MCF 10A (cell line): ENCODE measurements around the gene FGF7. TPM values are rescaled to one million over a fixed set of nuclear protein-coding genes. Genes with fewer than 3 reads are reported as not detected.
A peak's percentile ranks its signal among the peaks of the same experiment; 100 is the strongest.
"Not testable (repeated sequence)": the region's sequence is repeated elsewhere in the genome, so short reads cannot be mapped to it uniquely, and the experiment has no call there.

Source experiments
- BruUV-seq: library from RNA; stranded (reverse); fragments of 400-500 nt; replicated peaks from 2 replicates; lab custom pipeline; 2021; lab: Mats Ljungman, UMichigan
- CTCF ChIA-PET: fragments of 300-600 bp; sonication (Branson Sonifier 250); formaldehyde crosslinking; extraction: SDS; loops from one replicate; lab custom pipeline; 2021; ENCODE audit warnings: antibody characterized with exemption, inconsistent platforms; lab: Yijun Ruan, JAX
- POLR2A ChIA-PET: fragments of 300-600, 350-650 bp; sonication (Branson Sonifier 250); formaldehyde crosslinking; extraction: SDS; loops from one replicate; lab custom pipeline; 2020; ENCODE audit warnings: antibody characterized with exemption, inconsistent platforms; lab: Yijun Ruan, JAX
- DNase-seq: peaks from one replicate; pipeline ENCODE4 v3.0.0-alpha.2; 2018; ENCODE audit not compliant: unreplicated experiment
- H3K27ac Mint-ChIP-seq: one replicate; pipeline ENCODE4 v1.8.0; 2022; ENCODE audit warnings: mild to moderate bottlenecking, low read depth, mixed read lengths; ENCODE audit not compliant: unreplicated experiment
- H3K27me3 Mint-ChIP-seq: one replicate; pipeline ENCODE4 v1.8.0; 2022; ENCODE audit warnings: mixed read lengths; ENCODE audit not compliant: insufficient read depth, unreplicated experiment
- H3K36me3 Mint-ChIP-seq: one replicate; pipeline ENCODE4 v1.8.0; 2022; ENCODE audit warnings: mild to moderate bottlenecking, moderate library complexity, mixed read lengths; ENCODE audit not compliant: insufficient read depth, unreplicated experiment
- H3K4me1 Mint-ChIP-seq: one replicate; pipeline ENCODE4 v1.8.0; 2022; ENCODE audit warnings: mixed read lengths; ENCODE audit not compliant: insufficient read depth, unreplicated experiment
- H3K4me3 Mint-ChIP-seq: one replicate; pipeline ENCODE4 v1.8.0; 2022; ENCODE audit warnings: mild to moderate bottlenecking, moderate library complexity, mixed read lengths; ENCODE audit not compliant: unreplicated experiment
- H3K9me3 Mint-ChIP-seq: one replicate; pipeline ENCODE4 v1.8.0; 2022; ENCODE audit warnings: mixed read lengths; ENCODE audit not compliant: unreplicated experiment
- intact Hi-C: fragments of 100-400 bp; cut with micrococcal nuclease; formaldehyde crosslinking; loops from 2 replicates; pipeline ENCODE4 v1.14.1; 2022
- total RNA-seq: library from RNA; stranded (reverse); gene quantifications from 2 replicates; pipeline ENCODE4 v1.2.3, GENCODE V29; 2022
- TF ChIP-seq, protein P1 (sequence below): fragments of 200-600 bp; IDR thresholded peaks from one replicate; pipeline ENCODE4 v1.8.0; 2022; ENCODE audit warnings: antibody characterized with exemption, mild to moderate bottlenecking; ENCODE audit not compliant: unreplicated experiment

The FGF7 gene
- total RNA-seq, 1 experiment from 2014 or later, result 0.21 TPM

DNA sequence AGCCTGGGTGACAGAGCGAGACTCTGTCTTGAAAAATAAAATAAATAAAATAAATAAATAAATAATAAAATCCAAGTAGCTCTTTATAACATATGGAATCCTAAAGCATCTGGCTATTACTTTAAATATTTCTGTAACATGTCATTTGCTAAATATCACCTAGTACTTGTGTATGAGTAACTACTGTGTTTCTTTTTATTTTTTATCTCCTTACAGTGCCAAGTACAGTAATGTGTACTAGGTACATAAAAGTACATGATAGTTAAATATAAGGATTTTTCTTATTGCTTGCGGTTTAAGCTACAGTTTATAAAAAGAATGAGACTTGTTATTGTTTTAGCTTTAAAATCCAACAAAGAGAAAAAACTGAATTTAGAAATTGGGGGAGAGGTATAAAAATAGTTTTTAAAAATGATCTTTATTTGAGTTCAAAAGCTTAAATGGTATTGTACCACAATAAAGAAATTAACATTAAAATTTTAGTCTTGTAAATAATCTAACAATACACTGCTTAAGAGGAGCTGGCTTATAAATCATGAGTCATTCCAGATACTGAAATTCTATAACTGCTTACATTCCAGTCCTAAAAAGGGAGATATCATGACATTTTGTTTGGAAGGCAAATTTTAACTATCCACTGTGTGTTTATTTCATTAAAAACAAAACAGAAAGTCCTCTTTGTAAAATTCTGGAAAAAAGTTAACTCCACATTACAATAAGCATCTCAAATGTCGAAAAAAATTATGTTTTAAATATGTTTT lies 73.1 kb downstream of the FGF7 start:
- TF ChIP-seq, protein P1, sequence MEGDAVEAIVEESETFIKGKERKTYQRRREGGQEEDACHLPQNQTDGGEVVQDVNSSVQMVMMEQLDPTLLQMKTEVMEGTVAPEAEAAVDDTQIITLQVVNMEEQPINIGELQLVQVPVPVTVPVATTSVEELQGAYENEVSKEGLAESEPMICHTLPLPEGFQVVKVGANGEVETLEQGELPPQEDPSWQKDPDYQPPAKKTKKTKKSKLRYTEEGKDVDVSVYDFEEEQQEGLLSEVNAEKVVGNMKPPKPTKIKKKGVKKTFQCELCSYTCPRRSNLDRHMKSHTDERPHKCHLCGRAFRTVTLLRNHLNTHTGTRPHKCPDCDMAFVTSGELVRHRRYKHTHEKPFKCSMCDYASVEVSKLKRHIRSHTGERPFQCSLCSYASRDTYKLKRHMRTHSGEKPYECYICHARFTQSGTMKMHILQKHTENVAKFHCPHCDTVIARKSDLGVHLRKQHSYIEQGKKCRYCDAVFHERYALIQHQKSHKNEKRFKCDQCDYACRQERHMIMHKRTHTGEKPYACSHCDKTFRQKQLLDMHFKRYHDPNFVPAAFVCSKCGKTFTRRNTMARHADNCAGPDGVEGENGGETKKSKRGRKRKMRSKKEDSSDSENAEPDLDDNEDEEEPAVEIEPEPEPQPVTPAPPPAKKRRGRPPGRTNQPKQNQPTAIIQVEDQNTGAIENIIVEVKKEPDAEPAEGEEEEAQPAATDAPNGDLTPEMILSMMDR, result no peak
- Mint-ChIP-seq H3K4me1 (peaks cover 34% of the 10 kb centered on the region), H3K27me3 (no peaks in the 10 kb centered on the region), H3K36me3 (no peaks in the 10 kb centered on the region), H3K9me3 (peaks cover 16% of the 10 kb centered on the region), H3K27ac (peak overlapping the region; percentile 41), H3K4me3 (no peak overlapping the region)
- BruUV-seq, result no TSS peak
- ChIA-PET POLR2A (interaction anchor here (0.9 kb wide), 1 partner anchor 179 kb away, joined by 3 read pairs; no protein-coding TSS in a partner anchor), CTCF (no interaction called here)
- DNase-seq, result no peak
- intact Hi-C loops, result loop anchor here (10.0 kb wide), 1 partner anchor 129 kb away; the partner anchor contains the start of genes DTWD1 and FAM227B

DNA sequence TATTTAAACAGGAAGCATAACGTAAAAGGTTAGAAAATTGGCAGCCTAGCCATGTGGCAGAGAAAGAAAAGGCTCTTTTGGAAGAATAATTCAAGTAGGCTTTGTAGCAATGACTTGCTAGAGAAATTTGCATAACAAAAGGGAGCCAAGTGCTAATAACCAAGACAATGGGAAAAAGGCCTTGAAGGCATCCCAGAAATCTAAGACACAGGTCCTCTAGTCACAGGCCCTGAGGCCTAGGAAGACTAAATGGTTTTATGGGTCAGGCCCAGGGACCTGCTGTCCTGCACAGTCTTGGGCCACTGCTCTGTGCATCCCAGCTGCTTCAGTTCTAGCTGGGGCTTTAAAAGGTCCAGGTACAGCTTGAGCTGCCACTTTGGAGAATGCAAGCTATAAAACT lies 78.5 kb downstream of the FGF7 start:
- no TSS peak for BruUV-seq
- TF ChIP-seq, protein P1, result no peak
- intact Hi-C loops, result no loop called here

DNA sequence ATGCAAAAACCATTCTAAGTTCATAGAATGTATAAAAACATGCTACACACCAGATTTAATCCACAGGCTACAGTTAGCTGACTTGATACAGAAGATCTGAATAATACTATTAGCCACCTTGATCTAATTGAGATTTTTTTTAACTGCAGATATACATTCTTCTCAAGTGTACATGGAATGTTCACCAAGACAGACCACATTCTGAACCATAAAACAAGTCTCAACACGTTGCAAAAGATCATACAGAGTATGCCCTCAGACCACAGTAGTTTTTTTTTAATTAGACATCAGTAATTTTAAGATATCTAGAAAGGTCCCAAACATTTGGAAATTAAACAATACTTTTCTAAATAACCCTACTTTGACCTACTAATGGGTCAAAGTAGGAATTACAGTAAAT lies 83.3 kb downstream of the FGF7 start:
- intact Hi-C loops, result no loop called here
- DNase-seq, result peak; percentile 33
- TF ChIP-seq, protein P1, result no peak

More for the DNA sequence above, 78.5 kb downstream of the FGF7 start:
- Mint-ChIP-seq H3K27me3 (no peaks in the 10 kb centered on the region), H3K9me3 (peaks cover 19% of the 10 kb centered on the region), H3K27ac (no peak overlapping the region), H3K4me3 (no peak overlapping the region), H3K36me3 (no peaks in the 10 kb centered on the region), H3K4me1 (peaks cover 5% of the 10 kb centered on the region)
- DNase-seq, result no peak
- ChIA-PET POLR2A (no interaction called here), CTCF (no interaction called here)

DNA sequence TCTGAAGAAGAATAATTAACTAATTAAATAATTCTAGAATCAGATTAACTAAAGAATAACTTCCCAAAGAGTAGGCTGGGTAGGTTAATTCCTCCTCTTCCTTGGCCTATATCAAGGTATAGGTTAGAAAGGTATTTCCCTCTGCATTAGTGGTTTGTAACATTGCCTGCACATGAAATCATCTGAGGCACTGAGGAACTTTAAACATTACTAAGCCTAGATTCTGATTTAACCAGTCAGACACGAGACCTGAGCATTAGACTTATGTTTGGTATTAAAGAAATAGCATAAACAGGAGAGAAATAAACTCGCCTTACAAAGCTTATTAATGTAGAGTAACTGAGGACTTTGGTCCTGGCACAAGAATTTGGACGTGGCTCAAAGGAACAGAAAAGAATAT lies 84.2 kb downstream of the FGF7 start:
- Mint-ChIP-seq H3K36me3 (no peaks in the 10 kb centered on the region), H3K9me3 (peaks cover 5% of the 10 kb centered on the region), H3K27ac (no peak overlapping the region), H3K4me1 (peaks cover 10% of the 10 kb centered on the region), H3K4me3 (no peak overlapping the region), H3K27me3 (no peaks in the 10 kb centered on the region)
- ChIA-PET CTCF (no interaction called here), POLR2A (interaction anchor here (0.6 kb wide), 1 partner anchor 12 kb away, joined by 3 read pairs; no protein-coding TSS in a partner anchor)
- no peak for DNase-seq
- no TSS peak for BruUV-seq
- intact Hi-C loops, result no loop called here
- TF ChIP-seq, protein P1, result no peak

More for the DNA sequence above, 83.3 kb downstream of the FGF7 start:
- CTCF ChIA-PET, result no interaction called here
- H3K27ac Mint-ChIP-seq, result peak overlapping the region; percentile 35
- no peaks in the 10 kb centered on the region for H3K27me3 Mint-ChIP-seq
- BruUV-seq, result no TSS peak
- POLR2A ChIA-PET, result no interaction called here
- H3K4me1 Mint-ChIP-seq, result peaks cover 6% of the 10 kb centered on the region
- H3K4me3 Mint-ChIP-seq, result no peak overlapping the region
- H3K9me3 Mint-ChIP-seq, result peaks cover 11% of the 10 kb centered on the region
- no peaks in the 10 kb centered on the region for H3K36me3 Mint-ChIP-seq

DNA sequence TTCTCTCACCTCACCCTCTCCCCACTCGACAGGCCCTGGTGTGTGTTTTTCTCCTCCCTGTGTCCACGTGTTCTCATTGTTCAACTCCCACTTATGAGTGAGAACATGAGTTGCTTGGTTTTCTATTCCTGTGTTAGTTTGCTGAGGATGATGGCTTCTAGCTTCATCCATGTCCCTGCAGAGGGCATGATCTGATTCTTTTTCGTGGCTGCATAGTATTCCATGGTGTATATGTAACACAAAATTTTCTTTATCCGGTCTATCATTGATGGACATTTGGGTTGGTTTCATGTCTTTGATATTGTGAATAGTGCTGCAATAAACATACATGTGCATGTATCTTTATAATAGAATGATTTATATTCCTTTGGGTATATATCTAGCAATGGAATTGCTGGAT lies 89.7 kb downstream of the FGF7 start:
- CTCF ChIA-PET, H3K27ac Mint-ChIP-seq, intact Hi-C loops, H3K36me3 Mint-ChIP-seq, BruUV-seq, H3K9me3 Mint-ChIP-seq, POLR2A ChIA-PET, H3K27me3 Mint-ChIP-seq, H3K4me1 Mint-ChIP-seq, DNase-seq, H3K4me3 Mint-ChIP-seq: not testable (repeated sequence)
